Neuron (in vitro differentiated cells): ENCODE measurements around the gene PRRX1.

Source experiments
- H2AFZ ChIP-seq: one replicate; pipeline ENCODE4 v1.6.1; 2013; ENCODE audit warnings: low read depth, mild to moderate bottlenecking, inconsistent platforms, low read length, moderate library complexity
- H3K27me3 ChIP-seq: one replicate; pipeline ENCODE4 v1.6.1; 2013; ENCODE audit warnings: low read length; ENCODE audit not compliant: insufficient read depth
- H3K36me3 ChIP-seq: one replicate; pipeline ENCODE4 v1.6.1; 2013; ENCODE audit warnings: low read length; ENCODE audit not compliant: insufficient read depth
- H3K4me1 ChIP-seq: one replicate; pipeline ENCODE4 v1.6.1; 2013; ENCODE audit warnings: low read length; ENCODE audit not compliant: insufficient read depth
- H3K4me3 ChIP-seq: 2 replicates; pipeline ENCODE4 v1.5.1; 2013; ENCODE audit warnings: mild to moderate bottlenecking, low read length, moderate library complexity
- H3K9me3 ChIP-seq: one replicate; pipeline ENCODE4 v1.6.1; 2013; ENCODE audit warnings: low read length

PRRX1 gene

DNA sequence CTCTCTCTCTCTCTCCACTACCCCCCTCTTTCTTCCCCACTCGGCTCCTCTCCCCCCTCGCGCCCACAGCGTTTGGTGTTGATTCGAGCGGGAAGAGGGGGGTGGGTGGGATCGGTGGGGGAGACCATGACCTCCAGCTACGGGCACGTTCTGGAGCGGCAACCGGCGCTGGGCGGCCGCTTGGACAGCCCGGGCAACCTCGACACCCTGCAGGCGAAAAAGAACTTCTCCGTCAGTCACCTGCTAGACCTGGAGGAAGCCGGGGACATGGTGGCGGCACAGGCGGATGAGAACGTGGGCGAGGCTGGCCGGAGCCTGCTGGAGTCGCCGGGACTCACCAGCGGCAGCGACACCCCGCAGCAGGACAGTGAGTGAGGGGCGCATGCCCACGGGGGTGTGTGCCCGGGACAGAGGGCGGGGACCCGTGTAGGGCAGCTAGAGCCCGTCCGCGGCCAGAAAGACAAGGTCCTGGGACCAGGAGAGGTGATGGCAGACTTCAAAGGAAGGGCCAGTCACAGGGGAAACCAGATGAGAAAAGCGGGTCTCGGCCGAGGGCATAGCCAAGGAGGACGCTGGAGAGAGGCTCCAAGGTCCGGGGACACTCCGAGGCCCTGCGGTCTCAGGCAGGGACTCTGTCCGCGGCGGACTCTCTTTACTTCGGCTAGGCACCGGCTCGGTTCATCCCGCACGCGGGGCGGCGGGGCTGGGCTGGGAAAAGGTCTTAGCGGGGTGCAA, at the start of gene PRRX1:
Gene PRRX1 (plus strand): TSS at position 39 of the 735 bp plus-strand sequence. CDS start 88 bp downstream, at position 127.
- no peaks in the 10 kb centered on the region for H3K36me3 ChIP-seq
- H3K9me3 ChIP-seq, result peaks cover 2% of the 10 kb centered on the region
- H3K4me1 ChIP-seq, result peaks cover 14% of the 10 kb centered on the region
- peaks cover 94% of the 10 kb centered on the region for H3K27me3 ChIP-seq
- peak within 1 kb of the TSS; percentile 43 for H3K4me3 ChIP-seq
- peak within 1 kb of the TSS; percentile 66 for H2AFZ ChIP-seq

DNA sequence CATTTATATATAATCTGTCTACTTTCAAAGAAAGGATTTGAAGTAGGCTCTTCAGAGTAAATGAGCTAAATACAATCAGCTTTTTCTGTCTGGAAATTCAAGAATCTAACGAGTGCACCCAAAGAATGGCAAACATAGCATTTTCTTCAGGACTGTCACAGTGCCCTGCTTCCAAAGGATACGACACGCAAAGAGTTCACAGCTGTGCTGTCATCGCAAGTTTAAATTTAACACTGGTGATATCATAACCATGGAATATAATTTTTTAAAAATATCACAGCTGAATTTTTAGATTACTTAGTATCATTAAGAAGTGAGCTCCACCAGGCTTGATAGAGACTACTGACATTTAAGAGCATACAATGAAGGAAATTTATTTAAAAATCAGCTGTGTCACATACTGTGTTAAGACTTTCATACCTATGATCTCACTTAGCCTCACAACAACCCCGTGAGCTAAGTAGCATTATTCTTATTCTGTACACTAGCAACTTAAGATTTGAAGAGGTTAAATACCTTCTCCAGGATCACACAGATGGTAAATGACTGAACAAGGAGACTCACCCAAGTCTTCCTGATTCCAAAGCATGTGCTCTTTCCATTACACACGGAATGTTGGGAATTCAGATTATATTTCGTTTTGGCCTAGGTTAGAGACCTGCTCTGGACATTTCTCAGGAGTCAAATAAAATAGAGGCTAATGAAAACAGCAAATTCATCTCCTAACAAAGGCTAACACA, 46.2 kb upstream of the PRRX1 start:
- no peak overlapping the region for H3K4me3 ChIP-seq
- H3K36me3 ChIP-seq, result no peaks in the 10 kb centered on the region
- no peaks in the 10 kb centered on the region for H3K4me1 ChIP-seq
- H3K27me3 ChIP-seq, result no peaks in the 10 kb centered on the region
- no peaks in the 10 kb centered on the region for H3K9me3 ChIP-seq
- no peak overlapping the region for H2AFZ ChIP-seq

DNA sequence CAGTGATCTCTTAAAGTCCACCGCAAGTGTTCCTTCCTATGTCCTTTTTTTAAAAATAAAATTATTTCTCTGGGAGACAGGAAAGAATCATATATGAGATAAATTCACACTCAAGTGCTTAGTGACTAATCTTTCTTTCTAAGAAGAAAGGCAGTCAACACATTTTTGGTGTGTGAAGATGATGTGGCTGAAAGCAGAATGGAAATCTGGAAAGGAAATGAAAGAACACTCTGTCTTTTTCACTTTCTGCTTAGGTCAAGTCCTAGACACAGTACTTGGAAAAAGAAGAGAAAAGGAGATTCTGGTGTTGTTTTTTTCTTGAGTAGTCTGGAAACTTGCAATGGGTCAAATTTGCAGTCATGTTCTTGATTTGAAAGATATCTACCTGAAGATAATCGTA, 45.5 kb upstream of the PRRX1 start:
- no peak overlapping the region for H3K4me3 ChIP-seq
- no peaks in the 10 kb centered on the region for H3K9me3 ChIP-seq
- H3K36me3 ChIP-seq, result no peaks in the 10 kb centered on the region
- H3K4me1 ChIP-seq, result no peaks in the 10 kb centered on the region
- no peak overlapping the region for H2AFZ ChIP-seq
- H3K27me3 ChIP-seq, result no peaks in the 10 kb centered on the region

DNA sequence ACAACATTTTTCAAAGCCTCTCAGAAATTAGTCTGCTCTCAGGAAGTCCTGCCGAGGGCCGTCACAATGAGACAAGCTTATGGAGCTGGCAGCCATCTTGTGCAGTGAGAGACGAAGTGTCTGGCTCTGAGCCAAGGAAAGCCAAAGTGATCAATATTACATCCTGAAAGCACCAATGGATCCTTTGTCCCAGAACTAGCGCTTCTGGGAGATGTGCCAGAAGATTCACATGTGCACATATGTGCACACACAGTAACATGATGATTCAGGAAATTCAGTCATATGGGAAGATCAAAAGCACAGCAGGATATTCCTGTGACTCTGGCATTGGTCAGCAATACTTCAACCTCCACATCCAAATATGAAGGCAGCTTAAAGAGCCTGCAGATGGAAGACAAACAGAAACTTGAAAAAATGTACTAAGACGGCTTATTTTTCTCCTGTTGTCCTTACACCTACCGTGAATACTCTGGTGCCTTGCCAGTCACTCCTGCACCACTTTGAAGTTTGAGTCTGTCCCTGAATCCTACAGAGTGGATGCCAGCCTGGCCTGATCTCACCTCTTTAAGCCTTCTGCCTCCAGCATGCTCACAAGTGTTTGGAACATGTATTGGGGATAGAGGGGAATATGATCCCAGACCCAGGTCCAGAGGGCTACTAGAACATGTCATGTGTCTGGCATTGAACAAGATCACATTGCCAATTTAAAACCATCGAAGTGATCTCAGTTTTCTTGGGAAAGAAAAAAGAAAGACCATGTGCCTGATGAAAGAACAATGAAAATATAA, 44.5 kb upstream of the PRRX1 start:
- Histone ChIP-seq H3K4me1 (no peaks in the 10 kb centered on the region), H3K27me3 (no peaks in the 10 kb centered on the region), H3K4me3 (no peak overlapping the region), H3K36me3 (no peaks in the 10 kb centered on the region), H3K9me3 (no peaks in the 10 kb centered on the region), H2AFZ (no peak overlapping the region)

DNA sequence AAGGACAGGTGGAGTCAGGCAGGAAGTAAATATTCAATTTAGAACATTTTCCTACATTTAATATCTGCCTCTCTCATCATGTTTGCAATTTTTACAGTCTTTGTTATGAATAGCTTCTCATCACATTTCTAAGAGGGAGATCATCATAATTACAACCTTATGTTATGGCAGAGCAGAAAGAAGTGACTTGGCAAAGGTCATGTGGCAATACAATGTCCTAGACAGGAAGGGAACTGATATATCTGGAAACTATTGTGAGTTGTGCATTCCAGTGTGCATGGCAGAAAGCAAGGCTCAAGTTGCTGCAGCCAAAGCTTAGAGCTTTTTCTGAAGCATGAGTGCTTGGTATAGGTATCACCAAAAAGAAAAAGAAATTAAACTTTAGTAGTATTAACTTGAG, 43.8 kb upstream of the PRRX1 start:
- Histone ChIP-seq H3K4me1 (no peaks in the 10 kb centered on the region), H3K27me3 (no peaks in the 10 kb centered on the region), H3K36me3 (no peaks in the 10 kb centered on the region), H3K9me3 (no peaks in the 10 kb centered on the region), H3K4me3 (no peak overlapping the region), H2AFZ (no peak overlapping the region)

DNA sequence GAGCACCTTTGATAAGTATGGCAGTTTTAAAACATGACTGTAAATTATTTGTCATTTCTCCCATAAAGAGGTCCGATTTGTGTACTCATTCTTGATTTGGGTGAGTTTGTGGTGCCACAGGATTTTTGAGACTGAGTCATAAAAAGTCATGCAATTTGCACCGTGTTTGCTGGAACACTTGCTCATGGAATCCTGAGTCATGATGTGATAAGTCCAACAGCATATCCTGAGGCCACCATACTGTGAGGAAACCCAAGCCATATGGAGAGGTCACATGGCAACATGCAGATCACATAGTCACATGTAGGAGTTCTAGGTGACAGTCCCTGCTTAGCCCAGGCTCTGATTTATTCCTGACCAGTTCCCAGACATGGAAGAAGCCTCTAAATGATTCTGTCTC, 40.8 kb upstream of the PRRX1 start:
- no peak overlapping the region for H3K4me3 ChIP-seq
- no peaks in the 10 kb centered on the region for H3K9me3 ChIP-seq
- no peaks in the 10 kb centered on the region for H3K4me1 ChIP-seq
- H3K36me3 ChIP-seq, result no peaks in the 10 kb centered on the region
- H2AFZ ChIP-seq, result no peak overlapping the region
- H3K27me3 ChIP-seq, result no peaks in the 10 kb centered on the region

DNA sequence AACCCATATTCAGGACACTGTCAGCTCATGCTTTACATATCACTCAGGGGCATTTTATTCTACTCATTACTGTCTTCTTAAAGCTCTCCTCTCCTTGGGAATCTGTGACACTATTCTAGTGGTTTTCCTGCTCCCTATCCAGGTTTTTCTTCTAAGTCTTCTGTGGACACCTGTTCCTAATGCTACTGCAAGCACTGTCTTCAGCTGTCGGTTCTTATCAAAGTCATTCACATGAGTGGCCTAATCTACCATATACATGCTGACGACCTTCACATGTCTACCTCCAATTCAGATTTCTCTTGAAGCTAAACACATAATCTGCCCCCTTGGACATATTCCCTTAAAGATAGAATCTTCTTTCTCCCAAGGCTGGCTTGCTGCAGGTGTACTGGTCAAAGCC, 39.8 kb upstream of the PRRX1 start:
- Histone ChIP-seq H2AFZ (no peak overlapping the region), H3K27me3 (no peaks in the 10 kb centered on the region), H3K4me1 (no peaks in the 10 kb centered on the region), H3K36me3 (no peaks in the 10 kb centered on the region), H3K9me3 (no peaks in the 10 kb centered on the region), H3K4me3 (no peak overlapping the region)

DNA sequence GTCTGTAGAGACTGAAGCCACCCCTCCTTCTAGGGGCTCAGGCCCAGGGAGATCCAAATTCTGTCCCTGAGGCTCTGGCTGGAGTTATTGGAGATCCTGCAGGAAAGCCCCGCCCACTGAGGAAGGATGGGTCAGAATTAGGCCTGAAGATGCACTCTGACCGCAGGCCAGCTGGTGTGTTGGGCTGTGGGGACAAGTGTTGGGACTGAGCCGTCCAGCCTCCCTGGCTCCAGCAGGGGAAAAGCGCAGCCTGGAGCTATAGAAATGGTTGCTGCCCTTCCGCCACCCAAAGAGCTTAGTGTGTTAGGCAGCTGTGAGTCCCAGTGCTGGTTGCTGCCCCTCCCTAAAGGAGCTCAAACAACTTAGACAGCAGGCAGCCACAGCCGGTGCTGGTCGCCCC, 33.0 kb upstream of the PRRX1 start:
- Histone ChIP-seq H3K9me3 (no peaks in the 10 kb centered on the region), H3K36me3 (no peaks in the 10 kb centered on the region), H3K4me1 (no peaks in the 10 kb centered on the region), H3K27me3 (peaks cover 3% of the 10 kb centered on the region), H2AFZ (no peak overlapping the region), H3K4me3 (no peak overlapping the region)

DNA sequence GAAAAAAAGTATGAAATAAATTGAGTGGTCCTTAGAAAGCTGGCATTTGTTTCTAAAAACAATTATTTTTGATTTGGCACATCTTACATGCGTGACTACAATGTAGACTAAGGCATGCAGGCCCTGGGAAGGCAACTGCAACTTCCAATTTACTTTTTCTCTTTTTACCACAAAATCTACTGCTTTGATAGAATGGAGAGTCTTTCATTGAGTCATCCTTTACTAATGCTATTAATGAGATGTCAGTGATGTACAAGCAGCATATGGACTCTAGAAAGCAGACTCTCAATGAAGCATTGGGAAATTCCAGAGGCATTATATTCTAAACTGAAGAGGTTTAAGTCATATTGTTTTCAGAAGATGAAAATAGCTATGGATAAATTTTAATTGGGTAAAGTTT, 29.6 kb upstream of the PRRX1 start:
- H3K9me3 ChIP-seq, result no peaks in the 10 kb centered on the region
- peaks cover 3% of the 10 kb centered on the region for H3K27me3 ChIP-seq
- H3K4me1 ChIP-seq, result no peaks in the 10 kb centered on the region
- H3K4me3 ChIP-seq, result no peak overlapping the region
- no peaks in the 10 kb centered on the region for H3K36me3 ChIP-seq
- no peak overlapping the region for H2AFZ ChIP-seq

DNA sequence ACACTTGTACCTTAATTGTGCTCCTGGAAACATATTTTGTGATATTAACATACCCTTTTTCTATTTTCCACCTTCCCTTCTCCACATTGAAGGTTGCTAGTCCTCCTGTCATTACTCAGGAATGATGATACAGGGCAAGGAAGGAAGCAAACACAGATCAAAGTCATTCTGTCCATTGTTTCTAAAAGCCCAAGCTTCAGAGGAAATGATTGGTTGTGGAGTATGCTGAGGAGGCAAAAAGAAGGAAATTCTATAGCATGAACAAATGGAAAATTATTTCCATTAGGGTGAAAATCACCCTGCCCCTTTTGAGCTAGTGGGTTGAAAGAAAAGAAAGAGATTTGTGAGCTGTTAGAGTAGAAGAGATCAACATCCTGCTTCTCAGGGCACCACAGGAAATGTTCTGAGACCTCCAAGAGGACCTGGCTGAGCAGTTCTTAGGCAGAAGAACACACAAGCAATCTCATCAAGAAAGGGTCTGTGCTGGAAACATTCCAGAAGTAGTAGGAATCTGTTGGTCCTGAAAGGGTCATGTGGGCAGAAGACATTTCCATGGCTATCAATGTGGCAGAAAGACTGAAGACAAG, 29.0 kb upstream of the PRRX1 start:
- Histone ChIP-seq H3K9me3 (no peaks in the 10 kb centered on the region), H2AFZ (no peak overlapping the region), H3K4me3 (no peak overlapping the region)

DNA sequence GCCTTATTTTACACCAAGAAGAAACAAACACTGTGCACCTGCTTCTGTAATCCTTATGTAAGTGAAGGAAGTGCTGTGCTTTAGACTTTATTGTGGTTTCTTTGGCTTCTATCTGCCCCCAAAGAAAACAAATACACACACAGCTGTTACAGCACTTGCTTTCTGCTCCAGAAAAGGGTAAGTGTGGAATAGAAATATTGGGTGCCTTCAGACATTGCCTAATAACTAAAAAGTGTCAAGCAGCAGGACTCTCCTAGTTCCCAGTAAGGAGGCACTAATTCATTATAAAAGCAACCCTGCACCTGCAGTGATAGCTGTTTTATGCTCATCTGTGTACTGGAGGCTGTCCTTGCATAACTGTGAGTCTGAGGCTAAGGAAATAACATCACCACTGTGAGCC, 23.4 kb upstream of the PRRX1 start:
- no peaks in the 10 kb centered on the region for H3K36me3 ChIP-seq

More for the DNA sequence above, 29.0 kb upstream of the PRRX1 start:
- no peaks in the 10 kb centered on the region for H3K4me1 ChIP-seq
- peaks cover 3% of the 10 kb centered on the region for H3K27me3 ChIP-seq
- no peaks in the 10 kb centered on the region for H3K36me3 ChIP-seq

DNA sequence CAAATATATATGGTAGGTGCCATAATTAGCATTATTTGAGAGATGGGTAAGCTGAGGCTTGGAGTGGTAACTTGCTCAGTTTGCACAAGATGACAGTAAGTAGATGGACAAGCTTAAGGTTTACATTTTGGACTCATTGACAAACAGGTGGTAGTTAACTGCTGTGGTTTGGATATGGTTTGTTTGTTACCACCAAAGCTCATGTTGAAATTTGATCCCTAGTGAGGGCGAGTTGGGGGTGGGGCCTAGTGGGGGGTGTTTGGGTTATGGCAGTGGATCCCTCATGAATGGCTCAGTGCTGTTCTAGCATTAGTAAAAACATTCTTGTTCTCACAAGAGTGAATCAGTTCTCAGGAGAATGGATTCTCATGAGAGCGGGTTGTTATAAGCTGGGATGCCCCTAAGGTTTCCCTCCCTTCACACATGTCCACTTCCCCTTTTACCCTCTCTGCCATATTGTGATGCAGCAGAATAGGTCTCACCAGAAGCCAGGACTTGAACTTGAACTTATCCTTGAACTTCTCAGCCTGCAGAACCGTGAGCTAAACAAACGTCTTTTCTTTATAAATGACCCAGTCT, 6.6 kb upstream of the PRRX1 start:
- H3K36me3 ChIP-seq, result no peaks in the 10 kb centered on the region
- H3K9me3 ChIP-seq, result no peaks in the 10 kb centered on the region
- H3K27me3 ChIP-seq, result peaks cover 43% of the 10 kb centered on the region
- no peak overlapping the region for H2AFZ ChIP-seq
- H3K4me1 ChIP-seq, result no peaks in the 10 kb centered on the region
- no peak overlapping the region for H3K4me3 ChIP-seq

More for the DNA sequence above, 23.4 kb upstream of the PRRX1 start:
- no peaks in the 10 kb centered on the region for H3K4me1 ChIP-seq
- no peak overlapping the region for H2AFZ ChIP-seq
- no peaks in the 10 kb centered on the region for H3K27me3 ChIP-seq
- no peak overlapping the region for H3K4me3 ChIP-seq
- no peaks in the 10 kb centered on the region for H3K9me3 ChIP-seq
